ENCODE results near the gene DHRS4. TPM values are rescaled to one million over a fixed set of nuclear protein-coding genes. Genes with fewer than 3 reads are reported as not detected.

DHRS4 gene
- total RNA-seq (1 to 10 TPM; 6.6 to 6.7 TPM), total RNA-seq (1.4 to 14.9 (median 8.1) reads per million in 172 experiments)
- 28.6 TPM for polyA plus RNA-seq (2013, experiment 1 of 2)
- 25.3 TPM for polyA plus RNA-seq (2013, experiment 2 of 2)

DNA sequence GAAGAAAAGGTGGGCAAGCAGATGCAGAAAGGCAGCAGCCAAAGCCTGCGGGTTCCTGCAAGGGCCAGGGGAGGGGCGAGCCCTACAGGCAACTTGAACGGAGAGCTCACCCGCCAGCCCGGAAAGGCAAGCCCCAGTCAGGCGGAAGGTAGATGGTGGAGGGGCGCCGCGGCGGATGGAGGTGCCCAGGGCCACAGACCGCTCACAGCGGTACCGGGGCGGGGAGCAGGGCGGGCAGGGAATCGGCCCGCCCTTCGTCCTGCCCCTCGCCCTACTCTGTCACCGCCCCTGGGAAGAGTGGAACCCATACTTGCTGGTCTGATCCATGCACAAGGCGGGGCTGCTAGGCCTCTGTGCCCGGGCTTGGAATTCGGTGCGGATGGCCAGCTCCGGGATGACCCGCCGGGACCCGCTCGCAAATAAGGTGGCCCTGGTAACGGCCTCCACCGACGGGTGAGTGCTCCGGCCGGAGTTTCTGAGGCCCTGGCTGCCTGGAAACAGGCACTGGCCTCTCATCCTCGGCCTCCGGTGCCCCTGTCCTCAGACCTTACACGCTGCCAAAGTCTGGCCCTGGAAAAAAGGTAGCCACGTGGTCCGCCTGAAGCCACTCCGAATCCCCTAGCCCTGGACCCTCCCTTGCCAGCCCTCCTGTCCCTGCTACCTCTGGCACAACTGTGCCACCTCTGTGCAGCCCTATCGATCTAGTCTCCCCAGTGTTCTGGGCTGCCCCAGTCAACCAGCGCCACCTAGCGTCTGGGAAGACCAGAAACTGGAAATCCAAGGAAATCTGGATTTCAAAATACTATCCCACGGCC lies at the start of gene DHRS4:
DHRS4 (plus strand) TSS at position 307 of the 815 bp plus-strand sequence; CDS start at position 326, 19 bp downstream.
- intact Hi-C loops (cut with DNase I, micrococcal nuclease): loop anchor here (1.0 to 10.0 kb wide), 4 partner anchors 61 to 321 kb away; no protein-coding TSS in a partner anchor
- Mint-ChIP-seq H3K4me1 (ENCODE audit: low read depth) (peaks cover 32% of the 10 kb centered on the region), H3K27ac (peak within 1 kb of the TSS; percentile 79), H3K9me3 (no peaks in the 10 kb centered on the region), H3K27me3 (no peaks in the 10 kb centered on the region), H3K36me3 (ENCODE audit: low read depth) (peaks cover 19% of the 10 kb centered on the region), H3K4me3 (peak within 1 kb of the TSS; percentile 96)
- peak within 1 kb of the TSS; percentile 84 for H3K4me3 ChIP-seq (ENCODE audit: low read length)
- TF ChIP-seq, protein P1, sequence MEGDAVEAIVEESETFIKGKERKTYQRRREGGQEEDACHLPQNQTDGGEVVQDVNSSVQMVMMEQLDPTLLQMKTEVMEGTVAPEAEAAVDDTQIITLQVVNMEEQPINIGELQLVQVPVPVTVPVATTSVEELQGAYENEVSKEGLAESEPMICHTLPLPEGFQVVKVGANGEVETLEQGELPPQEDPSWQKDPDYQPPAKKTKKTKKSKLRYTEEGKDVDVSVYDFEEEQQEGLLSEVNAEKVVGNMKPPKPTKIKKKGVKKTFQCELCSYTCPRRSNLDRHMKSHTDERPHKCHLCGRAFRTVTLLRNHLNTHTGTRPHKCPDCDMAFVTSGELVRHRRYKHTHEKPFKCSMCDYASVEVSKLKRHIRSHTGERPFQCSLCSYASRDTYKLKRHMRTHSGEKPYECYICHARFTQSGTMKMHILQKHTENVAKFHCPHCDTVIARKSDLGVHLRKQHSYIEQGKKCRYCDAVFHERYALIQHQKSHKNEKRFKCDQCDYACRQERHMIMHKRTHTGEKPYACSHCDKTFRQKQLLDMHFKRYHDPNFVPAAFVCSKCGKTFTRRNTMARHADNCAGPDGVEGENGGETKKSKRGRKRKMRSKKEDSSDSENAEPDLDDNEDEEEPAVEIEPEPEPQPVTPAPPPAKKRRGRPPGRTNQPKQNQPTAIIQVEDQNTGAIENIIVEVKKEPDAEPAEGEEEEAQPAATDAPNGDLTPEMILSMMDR (IDR thresholded peaks at IDR 0.05): peak; percentile 93
- no peaks in the 10 kb centered on the region for H3K9me3 ChIP-seq (ENCODE audit: control insufficient read depth in 1 of 2, insufficient read depth in 1 of 2, low read length in 2 of 2)
- no peaks in the 10 kb centered on the region for H3K27me3 ChIP-seq (ENCODE audit: control insufficient read depth in 1 of 2, insufficient read depth in 2 of 2, low read length in 2 of 2)
- H3K4me1 ChIP-seq (ENCODE audit: insufficient read depth, low read length): peaks cover 25% of the 10 kb centered on the region
- CTCF ChIA-PET: interaction anchor here (1.0 kb wide), 1 partner anchor 137 kb away, joined by 3 read pairs; no protein-coding TSS in a partner anchor
- ATAC-seq (ENCODE audit: poor library complexity): peak; percentile 91
- H3K27ac ChIP-seq (ENCODE audit: low read depth in 1 of 2, low read length in 2 of 2): peak within 1 kb of the TSS; percentile 54 to 63
- peak; percentile 67 to 92 (median 78) for DNase-seq
- POLR2A ChIA-PET: no interaction called here
- H3K36me3 ChIP-seq (ENCODE audit: insufficient read depth, low read length): peaks cover 4% of the 10 kb centered on the region

DNA sequence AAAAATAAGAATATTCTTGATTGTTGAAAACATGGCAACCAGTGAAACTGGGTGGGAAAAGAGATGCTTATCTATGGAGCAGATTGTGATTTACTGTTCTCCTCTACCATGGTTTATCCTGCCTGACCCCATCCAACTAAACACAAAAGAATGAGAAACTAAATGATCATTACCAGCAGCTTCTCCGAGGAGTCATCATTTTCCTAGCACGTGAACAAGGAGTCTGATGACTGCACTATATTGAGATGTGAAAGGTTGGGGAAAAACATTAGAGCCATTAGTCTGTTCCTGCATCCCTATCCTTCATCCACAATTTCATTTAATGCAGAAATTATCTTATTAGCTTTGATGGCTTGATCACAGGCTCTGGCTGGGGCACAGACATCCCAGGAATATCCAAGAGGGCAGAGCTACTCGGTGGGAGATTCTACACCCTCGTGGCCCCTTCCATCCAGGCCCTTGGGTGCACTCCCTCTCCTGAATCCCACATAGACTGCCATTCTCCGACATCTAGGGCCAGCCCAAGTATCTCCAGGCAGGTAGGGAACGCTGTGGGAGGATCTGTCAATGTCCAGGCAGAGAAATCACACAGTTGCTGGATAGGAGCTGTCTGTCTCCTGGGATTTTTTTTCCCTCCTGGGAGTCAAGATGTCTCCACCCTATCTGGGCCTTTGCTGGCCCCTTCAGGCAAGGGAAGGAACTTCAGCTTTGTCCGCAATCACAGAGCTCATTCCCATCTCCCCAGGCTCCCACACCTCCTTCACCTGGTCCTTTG lies 43.3 kb upstream of the DHRS4 start:
- no peak overlapping the region for H3K4me3 Mint-ChIP-seq
- no peak overlapping the region for H3K4me3 ChIP-seq (ENCODE audit: low read length)

DNA sequence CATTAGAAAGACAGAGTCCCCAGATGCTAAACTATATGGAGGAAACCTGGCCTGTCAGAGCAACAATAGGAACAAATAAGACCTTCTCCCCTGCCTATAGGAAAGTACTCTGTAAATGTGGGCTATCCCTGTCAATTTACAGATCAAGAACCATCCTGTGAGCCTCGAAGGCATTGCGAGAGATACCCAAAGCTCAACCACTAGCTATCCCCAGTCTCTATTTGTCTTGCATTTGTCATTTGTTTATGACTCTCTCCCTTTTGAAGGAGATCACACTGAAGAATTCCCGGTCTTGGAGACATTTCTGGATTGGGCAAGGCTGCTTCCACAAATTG lies 42.7 kb upstream of the DHRS4 start:
- no peaks in the 10 kb centered on the region for H3K36me3 ChIP-seq (ENCODE audit: insufficient read depth, low read length)

More for the DNA sequence above, 43.3 kb upstream of the DHRS4 start:
- Histone ChIP-seq H3K36me3 (ENCODE audit: insufficient read depth, low read length) (no peaks in the 10 kb centered on the region), H3K27me3 (ENCODE audit: control insufficient read depth in 1 of 2, insufficient read depth in 2 of 2, low read length in 2 of 2) (peaks cover 11 to 16% of the 10 kb centered on the region in 2 experiments), H3K27ac (ENCODE audit: low read depth in 1 of 2, low read length in 2 of 2) (no peak overlapping the region), H3K9me3 (ENCODE audit: control insufficient read depth in 1 of 2, insufficient read depth in 1 of 2, low read length in 2 of 2) (no peaks in the 10 kb centered on the region), H3K4me1 (ENCODE audit: insufficient read depth, low read length) (no peaks in the 10 kb centered on the region)
- ChIA-PET CTCF (interaction anchor here (1.0 to 1.2 kb wide), 2 partner anchors 12 to 321 kb away, joined by 3 to 4 read pairs; no protein-coding TSS in a partner anchor), POLR2A (no interaction called here)
- H3K4me1 Mint-ChIP-seq (ENCODE audit: low read depth): no peaks in the 10 kb centered on the region
- peaks cover 38% of the 10 kb centered on the region for H3K27me3 Mint-ChIP-seq
- TF ChIP-seq, protein P1 (IDR thresholded peaks at IDR 0.05): peak; percentile 23
- no peak for ATAC-seq (ENCODE audit: poor library complexity)
- H3K9me3 Mint-ChIP-seq: no peaks in the 10 kb centered on the region
- peak in 3 of 14 experiments; percentile 13 to 37 (median 34) for DNase-seq
- H3K27ac Mint-ChIP-seq: no peak overlapping the region
- H3K36me3 Mint-ChIP-seq (ENCODE audit: low read depth): no peaks in the 10 kb centered on the region
- intact Hi-C loops (cut with DNase I, micrococcal nuclease): no loop called here

More for the DNA sequence above, 42.7 kb upstream of the DHRS4 start:
- H3K4me3 Mint-ChIP-seq: no peak overlapping the region
- TF ChIP-seq, protein P1 (IDR thresholded peaks at IDR 0.05): no peak
- no peak for DNase-seq
- Histone ChIP-seq H3K4me3 (ENCODE audit: low read length) (no peak overlapping the region), H3K9me3 (ENCODE audit: control insufficient read depth in 1 of 2, insufficient read depth in 1 of 2, low read length in 2 of 2) (no peaks in the 10 kb centered on the region), H3K4me1 (ENCODE audit: insufficient read depth, low read length) (no peaks in the 10 kb centered on the region), H3K27me3 (ENCODE audit: control insufficient read depth in 1 of 2, insufficient read depth in 2 of 2, low read length in 2 of 2) (peaks cover 11 to 16% of the 10 kb centered on the region in 2 experiments), H3K27ac (ENCODE audit: low read depth in 1 of 2, low read length in 2 of 2) (no peak overlapping the region)
- H3K27me3 Mint-ChIP-seq: peaks cover 37% of the 10 kb centered on the region
- ATAC-seq (ENCODE audit: poor library complexity): no peak
- ChIA-PET CTCF (interaction anchor here (1.0 to 1.2 kb wide), 2 partner anchors 11 to 322 kb away, joined by 3 to 4 read pairs; no protein-coding TSS in a partner anchor), POLR2A (no interaction called here)
- no peaks in the 10 kb centered on the region for H3K9me3 Mint-ChIP-seq
- H3K4me1 Mint-ChIP-seq (ENCODE audit: low read depth): no peaks in the 10 kb centered on the region
- no peaks in the 10 kb centered on the region for H3K36me3 Mint-ChIP-seq (ENCODE audit: low read depth)
- H3K27ac Mint-ChIP-seq: no peak overlapping the region
- intact Hi-C loops (cut with DNase I, micrococcal nuclease): no loop called here

Data from CD4-positive, alpha-beta T cell (primary cell).